ENCODE results near the gene MGA. TPM values are rescaled to one million over a fixed set of nuclear protein-coding genes. Genes with fewer than 3 reads are reported as not detected.

MGA gene
- total and polyA plus RNA-seq, 2 experiments from 2014 or later, result 42.6 to 58.9 TPM

DNA sequence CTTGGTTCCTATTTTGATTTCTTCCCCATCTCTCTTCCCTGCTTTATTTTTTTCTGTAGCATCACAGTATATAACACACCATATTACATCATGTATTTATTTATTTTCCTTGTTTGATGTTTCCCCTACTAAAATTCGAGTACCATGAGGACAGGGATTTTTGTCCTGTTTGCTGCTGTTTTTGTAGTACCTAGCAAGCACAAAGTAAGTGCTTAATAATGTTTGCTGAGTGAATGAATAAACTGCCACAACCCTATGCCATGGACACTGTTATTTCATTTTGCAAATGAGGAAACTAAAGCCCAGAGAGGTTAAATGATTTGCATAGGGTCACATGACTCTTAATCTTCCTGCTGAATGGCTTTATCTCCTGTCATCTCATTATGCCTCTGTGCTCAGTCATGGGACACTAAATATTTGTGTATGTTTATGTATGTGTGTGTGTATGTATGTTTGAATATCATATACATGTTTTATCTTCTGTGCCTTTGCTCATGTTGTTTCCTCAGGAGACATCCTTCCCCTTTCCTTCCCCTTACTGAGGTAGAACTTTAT is 26.1 kb upstream of the MGA start:
- Mint-ChIP-seq H3K27me3 (ENCODE audit: insufficient read depth, low read depth, poor library complexity) (peaks cover 4% of the 10 kb centered on the region), H3K4me3 (no peak overlapping the region; the same call in 2 of the 3 replicates), H3K9me3 (no peaks in the 10 kb centered on the region), H3K27ac (peak overlapping the region; percentile 0; the same call in 1 of the 2 replicates), H3K4me1 (peaks cover 38% of the 10 kb centered on the region), H3K36me3 (ENCODE audit: low read depth) (no peaks in the 10 kb centered on the region)
- peaks cover 86% of the 10 kb centered on the region for H3K79me2 ChIP-seq (replicated peaks; ENCODE audit: insufficient read depth)
- H3K4me1 ChIP-seq (ENCODE audit: insufficient read depth), result peaks cover 35% of the 10 kb centered on the region
- H3K36me3 ChIP-seq (ENCODE audit: insufficient read depth), result no peaks in the 10 kb centered on the region
- H3K27ac ChIP-seq (ENCODE audit: low read depth), result no peak overlapping the region; the same call in 1 of the 2 replicates
- TF ChIP-seq ETS1 (IDR thresholded peaks at IDR 0.05) (no peak), CREB1 (CRISPR knock-in tag; IDR thresholded peaks at IDR 0.05; ENCODE audit: low read depth) (no peak), REST (IDR thresholded peaks at IDR 0.05; ENCODE audit: unreplicated experiment) (no peak), EZH2 (IDR thresholded peaks at IDR 0.05; ENCODE audit: low read depth, unreplicated experiment) (no peak), POLR2AphosphoS5 (IDR thresholded peaks at IDR 0.05; ENCODE audit: low read depth) (no peak), JUNB (IDR thresholded peaks at IDR 0.05; ENCODE audit: unreplicated experiment) (no peak), ZNF331 (CRISPR knock-in tag; IDR thresholded peaks at IDR 0.05; ENCODE audit: low read depth) (no peak), CTCF (conservative IDR thresholded peaks at IDR 0.05; ENCODE audit: low read depth in 2 of 2) (no peak), EZH2phosphoT487 (IDR thresholded peaks at IDR 0.05; ENCODE audit: unreplicated experiment) (no peak), STAT1 (IDR thresholded peaks at IDR 0.05; ENCODE audit: unreplicated experiment) (no peak), ZNF114 (CRISPR knock-in tag; IDR thresholded peaks at IDR 0.05) (no peak), NANOG (IDR thresholded peaks at IDR 0.05; ENCODE audit: borderline replicate concordance) (no peak)
- TF ChIP-seq, protein P1, sequence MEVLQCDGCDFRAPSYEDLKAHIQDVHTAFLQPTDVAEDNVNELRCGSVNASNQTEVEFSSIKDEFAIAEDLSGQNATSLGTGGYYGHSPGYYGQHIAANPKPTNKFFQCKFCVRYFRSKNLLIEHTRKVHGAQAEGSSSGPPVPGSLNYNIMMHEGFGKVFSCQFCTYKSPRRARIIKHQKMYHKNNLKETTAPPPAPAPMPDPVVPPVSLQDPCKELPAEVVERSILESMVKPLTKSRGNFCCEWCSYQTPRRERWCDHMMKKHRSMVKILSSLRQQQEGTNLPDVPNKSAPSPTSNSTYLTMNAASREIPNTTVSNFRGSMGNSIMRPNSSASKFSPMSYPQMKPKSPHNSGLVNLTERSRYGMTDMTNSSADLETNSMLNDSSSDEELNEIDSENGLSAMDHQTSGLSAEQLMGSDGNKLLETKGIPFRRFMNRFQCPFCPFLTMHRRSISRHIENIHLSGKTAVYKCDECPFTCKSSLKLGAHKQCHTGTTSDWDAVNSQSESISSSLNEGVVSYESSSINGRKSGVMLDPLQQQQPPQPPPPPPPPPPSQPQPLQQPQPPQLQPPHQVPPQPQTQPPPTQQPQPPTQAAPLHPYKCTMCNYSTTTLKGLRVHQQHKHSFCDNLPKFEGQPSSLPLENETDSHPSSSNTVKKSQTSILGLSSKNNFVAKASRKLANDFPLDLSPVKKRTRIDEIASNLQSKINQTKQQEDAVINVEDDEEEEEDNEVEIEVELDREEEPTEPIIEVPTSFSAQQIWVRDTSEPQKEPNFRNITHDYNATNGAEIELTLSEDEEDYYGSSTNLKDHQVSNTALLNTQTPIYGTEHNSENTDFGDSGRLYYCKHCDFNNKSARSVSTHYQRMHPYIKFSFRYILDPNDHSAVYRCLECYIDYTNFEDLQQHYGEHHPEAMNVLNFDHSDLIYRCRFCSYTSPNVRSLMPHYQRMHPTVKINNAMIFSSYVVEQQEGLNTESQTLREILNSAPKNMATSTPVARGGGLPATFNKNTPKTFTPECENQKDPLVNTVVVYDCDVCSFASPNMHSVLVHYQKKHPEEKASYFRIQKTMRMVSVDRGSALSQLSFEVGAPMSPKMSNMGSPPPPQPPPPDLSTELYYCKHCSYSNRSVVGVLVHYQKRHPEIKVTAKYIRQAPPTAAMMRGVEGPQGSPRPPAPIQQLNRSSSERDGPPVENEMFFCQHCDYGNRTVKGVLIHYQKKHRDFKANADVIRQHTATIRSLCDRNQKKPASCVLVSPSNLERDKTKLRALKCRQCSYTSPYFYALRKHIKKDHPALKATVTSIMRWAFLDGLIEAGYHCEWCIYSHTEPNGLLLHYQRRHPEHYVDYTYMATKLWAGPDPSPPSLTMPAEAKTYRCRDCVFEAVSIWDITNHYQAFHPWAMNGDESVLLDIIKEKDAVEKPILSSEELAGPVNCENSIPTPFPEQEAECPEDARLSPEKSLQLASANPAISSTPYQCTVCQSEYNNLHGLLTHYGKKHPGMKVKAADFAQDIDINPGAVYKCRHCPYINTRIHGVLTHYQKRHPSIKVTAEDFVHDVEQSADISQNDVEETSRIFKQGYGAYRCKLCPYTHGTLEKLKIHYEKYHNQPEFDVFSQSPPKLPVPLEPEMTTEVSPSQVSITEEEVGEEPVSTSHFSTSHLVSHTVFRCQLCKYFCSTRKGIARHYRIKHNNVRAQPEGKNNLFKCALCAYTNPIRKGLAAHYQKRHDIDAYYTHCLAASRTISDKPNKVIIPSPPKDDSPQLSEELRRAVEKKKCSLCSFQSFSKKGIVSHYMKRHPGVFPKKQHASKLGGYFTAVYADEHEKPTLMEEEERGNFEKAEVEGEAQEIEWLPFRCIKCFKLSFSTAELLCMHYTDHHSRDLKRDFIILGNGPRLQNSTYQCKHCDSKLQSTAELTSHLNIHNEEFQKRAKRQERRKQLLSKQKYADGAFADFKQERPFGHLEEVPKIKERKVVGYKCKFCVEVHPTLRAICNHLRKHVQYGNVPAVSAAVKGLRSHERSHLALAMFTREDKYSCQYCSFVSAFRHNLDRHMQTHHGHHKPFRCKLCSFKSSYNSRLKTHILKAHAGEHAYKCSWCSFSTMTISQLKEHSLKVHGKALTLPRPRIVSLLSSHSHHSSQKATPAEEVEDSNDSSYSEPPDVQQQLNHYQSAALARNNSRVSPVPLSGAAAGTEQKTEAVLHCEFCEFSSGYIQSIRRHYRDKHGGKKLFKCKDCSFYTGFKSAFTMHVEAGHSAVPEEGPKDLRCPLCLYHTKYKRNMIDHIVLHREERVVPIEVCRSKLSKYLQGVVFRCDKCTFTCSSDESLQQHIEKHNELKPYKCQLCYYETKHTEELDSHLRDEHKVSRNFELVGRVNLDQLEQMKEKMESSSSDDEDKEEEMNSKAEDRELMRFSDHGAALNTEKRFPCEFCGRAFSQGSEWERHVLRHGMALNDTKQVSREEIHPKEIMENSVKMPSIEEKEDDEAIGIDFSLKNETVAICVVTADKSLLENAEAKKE (CRISPR knock-in tag; IDR thresholded peaks at IDR 0.05), result no peak
- H3K4me3 ChIP-seq, result no peak overlapping the region
- ATAC-seq, result no peak
- no peaks in the 10 kb centered on the region for H3K27me3 ChIP-seq (ENCODE audit: insufficient read depth)
- 0 out of 2 replicates have a peak, but pooled peaks cover 4% of the 10 kb centered on the region for H4K20me1 ChIP-seq (replicated peaks; ENCODE audit: insufficient read depth)
- DNase-seq (ENCODE audit: low spot score), result no peak
- peak overlapping the region; percentile 24 for H3K4me2 ChIP-seq
- no peak overlapping the region for H2AFZ ChIP-seq
- no peaks in the 10 kb centered on the region for H3K9me2 ChIP-seq (ENCODE audit: insufficient read depth)
- H3F3A ChIP-seq (replicated peaks; ENCODE audit: low read depth), result 0 out of 2 replicates have a peak, but pooled peaks cover 5% of the 10 kb centered on the region
